GM21447 (cell line): ENCODE data around the gene DYRK1A.

Experiments
- ATAC-seq: cut with Tn5 transposase; IDR thresholded peaks from one replicate; pipeline ENCODE4 v1.9.1; 2021; ENCODE audit not compliant: unreplicated experiment

Gene DYRK1A

DNA sequence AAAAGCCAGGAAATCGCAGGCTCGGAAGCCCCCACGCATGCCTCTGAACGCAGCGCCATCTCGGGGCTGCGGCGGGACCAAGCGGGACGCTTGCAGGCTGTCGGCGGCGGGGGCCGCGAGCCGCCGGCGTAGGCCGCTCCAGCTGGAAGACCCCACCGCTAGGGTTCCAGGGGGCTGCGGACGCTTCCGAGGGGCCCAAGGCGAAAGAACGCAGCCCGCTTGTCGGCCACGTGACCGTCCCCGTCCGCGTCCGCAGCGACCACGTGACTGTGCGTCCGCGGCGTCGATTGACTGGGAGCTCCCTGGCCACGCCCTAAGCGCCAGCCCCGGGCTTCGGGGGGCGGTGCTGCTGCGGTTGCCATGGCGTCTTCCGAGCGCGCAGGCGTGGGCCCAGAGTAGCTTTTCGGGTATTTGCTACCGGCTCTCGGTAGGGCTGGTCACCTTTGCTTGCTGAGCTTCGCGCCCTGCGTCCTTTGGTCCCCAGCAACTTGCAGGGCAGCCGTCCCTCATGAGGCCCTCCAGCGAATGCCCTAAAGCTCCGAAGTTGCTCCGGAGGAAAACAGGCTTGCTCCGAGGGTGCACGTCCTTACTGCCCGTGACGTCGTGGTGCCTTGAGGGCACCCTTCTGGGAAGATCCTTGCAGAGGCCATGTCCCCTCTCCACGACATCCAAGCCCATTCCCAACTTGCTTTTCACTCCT is 197.2 kb downstream of the DYRK1A start:
- peak; percentile 88 for ATAC-seq

GRCh38 chr21:37564341-37564923 is 197.9 kb downstream of the DYRK1A start:
- ATAC-seq = peak; percentile 57

DNA sequence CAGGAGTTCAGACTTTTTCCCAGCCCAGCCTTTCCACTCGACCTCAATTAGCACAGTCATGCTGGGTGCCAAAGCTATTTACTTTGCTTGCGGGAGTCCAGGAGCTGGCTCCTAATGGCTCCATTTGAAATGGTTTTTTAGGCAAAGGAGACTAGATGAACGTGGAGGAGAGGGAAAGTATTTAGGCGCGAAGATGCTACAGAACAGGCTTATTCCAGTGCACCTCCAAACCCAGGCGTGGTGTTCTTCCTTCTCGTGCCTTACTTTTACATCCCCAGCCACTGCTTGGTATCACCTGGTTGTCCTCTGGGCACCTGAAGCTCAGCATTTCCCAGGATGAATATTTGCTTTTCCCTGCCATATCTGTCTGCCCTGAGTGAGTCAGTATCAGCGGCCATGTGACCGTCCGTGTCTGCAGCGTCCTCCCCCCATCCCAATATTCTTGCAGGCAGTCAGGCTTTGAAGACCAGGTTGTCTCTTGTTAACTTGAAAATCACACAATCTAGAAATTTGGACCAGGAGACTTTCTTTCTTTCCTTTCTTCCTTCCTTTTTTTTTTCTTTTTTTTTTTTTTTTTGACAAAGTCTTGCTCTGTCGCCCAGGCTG is 198.5 kb downstream of the DYRK1A start:
- no peak for ATAC-seq

GRCh38 chr21:37565530-37566223 is 199.1 kb downstream of the DYRK1A start:
- ATAC-seq = no peak

DNA sequence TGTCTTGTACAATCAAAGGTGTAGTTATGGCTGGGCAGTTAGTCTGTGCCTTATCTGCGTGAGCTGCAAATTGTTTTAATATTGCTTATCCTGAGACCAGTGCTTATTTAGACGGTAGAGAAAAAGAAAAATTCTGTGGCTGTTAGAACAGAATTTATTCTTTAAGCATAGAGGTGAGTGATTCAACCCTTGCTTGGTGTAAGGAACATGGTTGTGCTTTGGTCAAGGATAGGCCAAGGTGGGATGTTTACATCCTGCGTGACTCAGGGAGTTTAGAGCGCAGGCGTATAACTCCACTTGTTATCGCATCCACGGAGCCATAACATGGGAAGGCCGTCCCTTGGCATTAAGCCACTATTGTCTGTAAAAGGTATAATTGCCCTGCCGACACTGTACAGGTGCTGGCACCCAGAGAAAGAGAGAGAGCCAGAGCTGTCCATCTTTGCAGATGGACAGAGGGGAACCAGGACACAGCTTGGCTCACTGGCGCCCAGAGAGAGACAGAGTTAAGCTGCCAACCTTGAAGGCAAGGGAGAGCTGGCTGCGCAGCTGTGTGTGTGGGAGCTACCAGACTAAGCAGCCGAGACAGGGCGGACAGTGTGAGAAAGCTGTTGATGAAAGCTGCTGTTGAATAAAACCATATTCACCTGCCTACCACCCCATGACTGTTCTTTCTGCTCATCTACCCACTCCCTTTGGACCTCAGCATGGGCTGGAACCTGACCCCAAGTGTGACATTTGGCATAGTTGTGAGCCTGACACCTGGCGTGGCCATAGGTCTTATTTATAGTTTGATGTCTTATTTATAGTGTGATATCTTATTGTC is 200.4 kb downstream of the DYRK1A start:
- ATAC-seq = no peak

DNA sequence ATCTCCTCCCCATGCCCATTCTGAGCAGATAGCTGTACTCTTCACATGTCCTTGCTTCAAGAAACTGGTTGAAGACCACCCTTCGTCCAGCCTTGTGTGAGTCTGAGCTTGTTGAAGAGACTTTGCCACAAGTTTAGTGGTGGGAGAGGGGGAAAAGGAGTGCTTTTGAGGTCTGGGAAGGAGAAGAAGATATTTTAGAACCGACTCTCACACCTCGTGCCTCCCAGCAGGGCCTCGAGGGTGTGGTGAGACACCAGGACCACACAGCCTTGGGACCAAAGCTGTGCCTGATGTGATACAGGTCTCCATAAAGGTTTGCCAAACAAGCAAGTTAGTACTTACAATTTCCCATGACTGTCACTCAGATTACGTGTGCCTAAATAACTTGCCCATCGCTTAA is 201.8 kb downstream of the DYRK1A start:
- ATAC-seq = no peak

GRCh38 chr21:37568916-37569315 is 202.3 kb downstream of the DYRK1A start:
- no peak for ATAC-seq

DNA sequence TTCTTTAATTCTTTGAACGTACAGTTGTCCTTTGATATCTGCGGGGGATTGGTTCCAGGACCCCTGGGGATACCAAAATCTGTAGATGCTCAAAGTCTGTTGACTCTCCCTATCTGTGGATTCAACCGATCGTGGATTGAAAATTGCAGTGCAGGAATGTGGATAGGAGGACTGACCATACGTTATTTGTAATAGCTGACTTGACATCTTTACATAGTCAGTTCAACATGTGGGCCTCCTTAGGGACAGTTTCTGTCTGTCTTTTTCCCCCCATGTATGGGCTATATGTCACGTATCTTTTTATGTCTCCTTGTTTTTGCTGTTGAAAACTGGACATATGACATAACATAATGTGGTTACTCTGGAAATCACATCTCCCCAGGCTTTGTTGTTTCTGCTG is 204.9 kb downstream of the DYRK1A start:
- ATAC-seq = no peak

DNA sequence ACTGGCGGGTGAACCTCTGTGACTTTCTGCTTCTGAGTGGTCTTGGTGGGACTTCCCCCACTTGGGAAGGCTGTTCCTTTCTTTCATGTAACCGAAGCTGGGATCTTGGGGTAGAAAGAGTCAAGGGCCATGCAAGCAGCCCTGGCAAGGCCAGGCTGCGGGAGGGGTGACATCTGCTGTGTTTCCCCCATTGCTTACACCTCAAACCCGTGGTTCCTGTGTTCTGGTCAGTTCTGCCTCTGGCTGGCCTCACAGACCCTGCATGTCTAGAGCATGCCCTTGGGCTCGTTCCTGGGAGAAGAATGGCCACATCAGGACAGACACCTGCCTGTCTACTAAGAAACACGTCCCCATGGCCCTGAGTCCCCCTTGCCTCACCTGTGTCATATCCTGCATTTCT is 207.7 kb downstream of the DYRK1A start:
- no peak for ATAC-seq

DNA sequence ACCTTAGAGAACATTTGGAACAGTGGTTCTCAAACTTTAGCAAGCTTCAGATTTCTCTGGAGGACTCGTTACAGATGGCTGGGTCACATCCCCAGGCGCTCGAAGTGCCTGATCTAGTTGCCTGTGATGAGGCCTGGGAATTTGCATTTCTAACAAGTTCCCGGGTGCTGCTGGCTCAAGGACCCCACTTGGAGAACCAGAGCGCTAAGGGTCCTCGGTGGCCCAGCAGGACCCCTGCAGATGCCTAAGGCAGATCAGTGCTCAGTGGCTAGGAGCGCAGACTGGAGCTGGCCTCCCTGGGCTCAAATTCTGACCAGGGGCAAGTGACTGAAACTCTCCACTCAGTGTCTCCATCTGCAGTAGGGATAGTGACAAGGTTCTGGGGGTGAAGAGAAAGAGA is 208.2 kb downstream of the DYRK1A start:
- no peak for ATAC-seq

GRCh38 chr21:37575580-37575979 is 209.0 kb downstream of the DYRK1A start:
- no peak for ATAC-seq
